Muscle of back (tissue), 11 donors: ENCODE results near the gene PSMB7. TPM values are rescaled to one million over a fixed set of nuclear protein-coding genes. Genes with fewer than 3 reads are reported as not detected.

Experiments
- DNase-seq, 3 donors: peaks; one replicate each; pipeline versions ENCODE4 v3.0.0 to v3.0.0-alpha.2; 2013
- polyA plus RNA-seq, 10 donors: library from polyadenylated mRNA; unstranded; fragments of 120-200 nt; gene quantifications; one replicate each; pipeline ENCODE4 v1.2.1, GENCODE V29; 2013; ENCODE audit not compliant: insufficient read length in 10 of 10

Gene PSMB7
- polyA plus RNA-seq, 10 donors, result 155 to 206 (median 185) TPM

- DNase-seq, result no peak
These were observed 68.7 kb downstream of the PSMB7 start for GRCh38 chr9:124346347-124347163.

GRCh38 chr9:124345751-124346281, 69.4 kb downstream of the PSMB7 start:
- no peak for DNase-seq

GRCh38 chr9:124345063-124345462, 70.2 kb downstream of the PSMB7 start:
- DNase-seq, result no peak

GRCh38 chr9:124344291-124345050, 70.8 kb downstream of the PSMB7 start:
- no peak for DNase-seq

- DNase-seq, result no peak
These were observed 71.5 kb downstream of the PSMB7 start for GRCh38 chr9:124343533-124344290.

GRCh38 chr9:124342776-124343485, 72.3 kb downstream of the PSMB7 start:
- peak; percentile 74 to 89 (median 87) for DNase-seq

GRCh38 chr9:124342402-124342775, 72.9 kb downstream of the PSMB7 start:
- DNase-seq, result no peak

- no peak for DNase-seq
These were observed 73.6 kb downstream of the PSMB7 start for GRCh38 chr9:124341455-124342170.

- DNase-seq, result no peak
These were observed 74.8 kb downstream of the PSMB7 start for GRCh38 chr9:124340219-124341069.

GRCh38 chr9:124339603-124340146, 75.6 kb downstream of the PSMB7 start:
- no peak for DNase-seq

- DNase-seq, result no peak
These were observed 77.7 kb downstream of the PSMB7 start for GRCh38 chr9:124337562-124337961.

- no peak for DNase-seq
These were observed 79.9 kb downstream of the PSMB7 start for GRCh38 chr9:124335320-124335707.

GRCh38 chr9:124334568-124335319, 80.5 kb downstream of the PSMB7 start:
- no peak for DNase-seq

GRCh38 chr9:124333203-124333579, 82.1 kb downstream of the PSMB7 start:
- no peak for DNase-seq

GRCh38 chr9:124332361-124333202, 82.7 kb downstream of the PSMB7 start:
- DNase-seq, result peak; percentile 68 to 80 (median 74)

- no peak for DNase-seq
These were observed 83.7 kb downstream of the PSMB7 start for GRCh38 chr9:124331580-124331979.

- peak; percentile 36 to 68 (median 45) for DNase-seq
These were observed 85.1 kb downstream of the PSMB7 start for GRCh38 chr9:124330011-124330697.
